ENCODE data around the gene LSM2.

LSM2 gene

GRCh38 chr6:31776989-31777666, 29.6 kb downstream of the LSM2 start, which contains the start of gene VWA7:
Gene VWA7, minus strand, starts transcription at chr6:31777328. Its CDS starts 549 bp downstream, at chr6:31776779.
- Histone ChIP-seq H3K9ac (ENCODE audit: low read depth, low read length) (no peak within 1 kb of the TSS), H3K4me3 (ENCODE audit: low read depth, low read length) (no peak within 1 kb of the TSS), H3K27me3 (ENCODE audit: control insufficient read depth, insufficient read depth, low read length) (no peaks in the 10 kb centered on the region), H3K36me3 (ENCODE audit: control insufficient read depth, insufficient read depth, low read length) (peaks cover 38% of the 10 kb centered on the region), H3K4me1 (ENCODE audit: control insufficient read depth, insufficient read depth, low read length) (no peaks in the 10 kb centered on the region), H3K9me3 (ENCODE audit: control insufficient read depth, insufficient read depth, low read length) (no peaks in the 10 kb centered on the region)

DNA sequence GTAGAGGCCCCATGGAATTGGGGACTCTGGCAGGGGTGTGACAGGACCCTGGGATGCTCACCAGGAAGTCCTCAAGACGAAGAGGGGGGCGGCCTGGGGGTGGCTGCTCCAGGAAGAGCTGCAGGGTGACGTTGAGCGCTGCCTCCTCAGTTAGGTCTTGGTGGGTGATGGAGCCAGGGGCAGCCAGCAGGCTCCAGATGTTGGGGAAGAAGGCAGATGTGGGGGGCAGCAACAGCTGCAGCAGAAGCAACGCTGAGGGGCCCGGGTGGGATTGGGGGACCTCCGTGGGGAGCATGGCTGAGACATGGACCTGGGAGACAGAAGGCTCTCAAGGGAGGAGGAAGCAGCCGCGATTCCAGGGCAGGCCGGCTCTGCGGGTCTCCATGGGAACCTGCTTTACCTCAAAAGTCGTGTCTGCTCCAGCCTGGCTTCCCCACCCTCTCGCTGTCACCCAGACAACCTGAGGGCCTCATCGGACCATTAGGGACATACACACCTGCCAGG, 30.2 kb downstream of the LSM2 start:
- Histone ChIP-seq H3K4me1 (ENCODE audit: control insufficient read depth, insufficient read depth, low read length) (no peaks in the 10 kb centered on the region), H3K27me3 (ENCODE audit: control insufficient read depth, insufficient read depth, low read length) (no peaks in the 10 kb centered on the region), H3K36me3 (ENCODE audit: control insufficient read depth, insufficient read depth, low read length) (peaks cover 33% of the 10 kb centered on the region), H3K9me3 (ENCODE audit: control insufficient read depth, insufficient read depth, low read length) (no peaks in the 10 kb centered on the region), H3K4me3 (ENCODE audit: low read depth, low read length) (no peak overlapping the region), H3K9ac (ENCODE audit: low read depth, low read length) (no peak overlapping the region)

GRCh38 chr6:31775633-31776484, 30.9 kb downstream of the LSM2 start:
- H3K9me3 ChIP-seq (ENCODE audit: control insufficient read depth, insufficient read depth, low read length) = no peaks in the 10 kb centered on the region
- H3K9ac ChIP-seq (ENCODE audit: low read depth, low read length) = no peak overlapping the region
- H3K4me3 ChIP-seq (ENCODE audit: low read depth, low read length) = no peak overlapping the region
- H3K36me3 ChIP-seq (ENCODE audit: control insufficient read depth, insufficient read depth, low read length) = peaks cover 26% of the 10 kb centered on the region
- no peaks in the 10 kb centered on the region for H3K4me1 ChIP-seq (ENCODE audit: control insufficient read depth, insufficient read depth, low read length)
- H3K27me3 ChIP-seq (ENCODE audit: control insufficient read depth, insufficient read depth, low read length) = no peaks in the 10 kb centered on the region

- no peaks in the 10 kb centered on the region for H3K27me3 ChIP-seq (ENCODE audit: control insufficient read depth, insufficient read depth, low read length)
- no peak overlapping the region for H3K4me3 ChIP-seq (ENCODE audit: low read depth, low read length)
- H3K36me3 ChIP-seq (ENCODE audit: control insufficient read depth, insufficient read depth, low read length) = peaks cover 20% of the 10 kb centered on the region
- no peaks in the 10 kb centered on the region for H3K4me1 ChIP-seq (ENCODE audit: control insufficient read depth, insufficient read depth, low read length)
- H3K9me3 ChIP-seq (ENCODE audit: control insufficient read depth, insufficient read depth, low read length) = no peaks in the 10 kb centered on the region
- no peak overlapping the region for H3K9ac ChIP-seq (ENCODE audit: low read depth, low read length)
These were observed 31.6 kb downstream of the LSM2 start for GRCh38 chr6:31775184-31775583.

DNA sequence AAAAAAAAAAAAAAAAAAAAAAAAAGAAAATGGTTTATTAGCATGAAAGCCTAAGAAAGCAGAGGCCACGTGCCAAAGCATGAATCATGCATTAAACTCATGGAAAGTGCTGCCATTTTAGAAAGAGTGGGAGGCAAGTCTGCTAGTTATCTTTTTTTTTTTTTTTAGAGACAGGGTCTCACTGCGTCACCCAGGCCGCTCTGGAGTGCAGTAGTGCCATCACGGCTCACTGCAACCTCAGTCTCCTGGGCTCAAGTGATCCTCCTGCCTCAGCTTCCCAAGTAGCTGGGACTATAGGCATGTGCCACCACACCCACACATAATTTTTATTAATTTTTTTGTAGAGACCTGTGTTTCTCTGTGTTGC, 34.8 kb downstream of the LSM2 start:
- H3K27me3 ChIP-seq (ENCODE audit: control insufficient read depth, insufficient read depth, low read length) = no peaks in the 10 kb centered on the region

DNA sequence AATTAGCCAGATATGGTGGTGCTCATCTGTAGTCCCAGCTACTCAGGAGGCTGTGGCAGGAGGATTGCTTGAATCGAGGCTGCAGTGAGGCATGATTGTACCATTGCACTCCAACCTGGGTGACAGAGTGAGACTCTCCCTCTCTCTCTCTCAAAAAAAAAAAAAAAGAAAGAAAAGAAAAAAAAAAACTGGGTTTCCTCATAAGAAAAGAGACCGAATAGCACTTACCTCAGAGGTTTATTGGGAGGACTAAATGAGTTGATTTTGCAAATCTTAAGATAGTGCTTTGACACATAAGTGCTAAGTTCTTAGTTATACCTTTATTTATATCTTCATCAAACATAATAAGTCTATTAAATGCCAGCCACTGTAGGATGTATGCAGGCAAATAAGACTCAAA, 35.9 kb downstream of the LSM2 start:
- Histone ChIP-seq H3K4me1 (ENCODE audit: control insufficient read depth, insufficient read depth, low read length) (no peaks in the 10 kb centered on the region), H3K9me3 (ENCODE audit: control insufficient read depth, insufficient read depth, low read length) (no peaks in the 10 kb centered on the region), H3K4me3 (ENCODE audit: low read depth, low read length) (no peak overlapping the region), H3K27me3 (ENCODE audit: control insufficient read depth, insufficient read depth, low read length) (no peaks in the 10 kb centered on the region), H3K9ac (ENCODE audit: low read depth, low read length) (no peak overlapping the region), H3K36me3 (ENCODE audit: control insufficient read depth, insufficient read depth, low read length) (no peaks in the 10 kb centered on the region)

More for the DNA sequence above, 34.8 kb downstream of the LSM2 start:
- no peak overlapping the region for H3K9ac ChIP-seq (ENCODE audit: low read depth, low read length)
- no peaks in the 10 kb centered on the region for H3K4me1 ChIP-seq (ENCODE audit: control insufficient read depth, insufficient read depth, low read length)
- no peaks in the 10 kb centered on the region for H3K9me3 ChIP-seq (ENCODE audit: control insufficient read depth, insufficient read depth, low read length)
- H3K4me3 ChIP-seq (ENCODE audit: low read depth, low read length) = no peak overlapping the region
- H3K36me3 ChIP-seq (ENCODE audit: control insufficient read depth, insufficient read depth, low read length) = no peaks in the 10 kb centered on the region

- no peaks in the 10 kb centered on the region for H3K36me3 ChIP-seq (ENCODE audit: control insufficient read depth, insufficient read depth, low read length)
- H3K9me3 ChIP-seq (ENCODE audit: control insufficient read depth, insufficient read depth, low read length) = no peaks in the 10 kb centered on the region
- no peak overlapping the region for H3K9ac ChIP-seq (ENCODE audit: low read depth, low read length)
- no peak overlapping the region for H3K4me3 ChIP-seq (ENCODE audit: low read depth, low read length)
- no peaks in the 10 kb centered on the region for H3K27me3 ChIP-seq (ENCODE audit: control insufficient read depth, insufficient read depth, low read length)
- no peaks in the 10 kb centered on the region for H3K4me1 ChIP-seq (ENCODE audit: control insufficient read depth, insufficient read depth, low read length)
These were observed 36.9 kb downstream of the LSM2 start for GRCh38 chr6:31769684-31770371.

DNA sequence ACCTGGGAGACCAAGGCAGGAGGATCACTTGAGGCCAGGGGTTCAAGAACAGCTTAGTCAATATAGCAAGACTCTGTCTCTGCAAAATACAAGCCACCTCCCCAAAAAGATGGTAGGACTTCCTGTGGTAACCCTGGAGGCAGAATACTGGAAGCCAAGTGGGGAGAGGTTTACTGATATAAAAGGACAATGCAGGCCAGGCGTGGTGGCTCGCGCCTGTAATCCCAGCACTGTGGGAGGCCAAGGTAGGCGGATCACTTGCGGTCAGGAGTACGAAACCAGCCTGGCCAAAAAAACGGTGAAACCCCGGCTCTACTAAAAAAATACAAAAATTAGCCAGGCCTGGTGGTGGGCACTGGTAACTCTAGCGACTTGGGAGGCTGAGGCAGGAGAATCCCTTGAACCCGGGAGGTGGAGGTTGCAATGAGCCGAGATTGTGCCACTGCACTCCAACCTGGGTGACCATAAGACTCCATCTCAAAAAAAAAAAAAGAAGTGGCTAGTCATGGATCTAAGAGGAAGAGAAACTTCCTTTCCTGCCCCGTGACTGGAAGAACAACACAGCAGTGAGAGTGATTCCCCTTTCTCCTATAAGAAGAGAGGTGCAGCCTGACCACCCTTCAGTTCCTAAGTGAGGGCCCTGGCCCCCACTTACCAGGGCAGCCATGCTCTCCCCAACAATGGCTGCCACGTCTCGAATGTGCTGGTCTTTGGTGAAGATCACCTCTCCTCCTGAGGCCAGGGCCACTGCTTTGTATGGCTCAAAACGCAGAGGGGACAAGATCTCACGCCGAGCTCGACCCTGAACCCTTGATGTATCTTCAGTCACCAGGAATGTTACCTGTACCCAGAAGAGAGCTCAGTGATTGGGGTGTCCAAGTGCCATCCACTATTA, 38.2 kb downstream of the LSM2 start:
- Histone ChIP-seq H3K27me3 (ENCODE audit: control insufficient read depth, insufficient read depth, low read length) (no peaks in the 10 kb centered on the region), H3K4me1 (ENCODE audit: control insufficient read depth, insufficient read depth, low read length) (no peaks in the 10 kb centered on the region), H3K4me3 (ENCODE audit: low read depth, low read length) (no peak overlapping the region), H3K9me3 (ENCODE audit: control insufficient read depth, insufficient read depth, low read length) (no peaks in the 10 kb centered on the region), H3K36me3 (ENCODE audit: control insufficient read depth, insufficient read depth, low read length) (no peaks in the 10 kb centered on the region), H3K9ac (ENCODE audit: low read depth, low read length) (no peak overlapping the region)

GRCh38 chr6:31767096-31767645, 39.6 kb downstream of the LSM2 start:
- H3K9ac ChIP-seq (ENCODE audit: low read depth, low read length) = no peak overlapping the region

GRCh38 chr6:31765910-31766794, 40.6 kb downstream of the LSM2 start:
- H3K9ac ChIP-seq (ENCODE audit: low read depth, low read length) = no peak overlapping the region
- peak overlapping the region; percentile 24 for H3K4me3 ChIP-seq (ENCODE audit: low read depth, low read length)
- no peaks in the 10 kb centered on the region for H3K9me3 ChIP-seq (ENCODE audit: control insufficient read depth, insufficient read depth, low read length)
- H3K36me3 ChIP-seq (ENCODE audit: control insufficient read depth, insufficient read depth, low read length) = peaks cover 13% of the 10 kb centered on the region
- peaks cover 5% of the 10 kb centered on the region for H3K4me1 ChIP-seq (ENCODE audit: control insufficient read depth, insufficient read depth, low read length)
- H3K27me3 ChIP-seq (ENCODE audit: control insufficient read depth, insufficient read depth, low read length) = no peaks in the 10 kb centered on the region

More at GRCh38 chr6:31767096-31767645, 39.6 kb downstream of the LSM2 start:
- peaks cover 5% of the 10 kb centered on the region for H3K36me3 ChIP-seq (ENCODE audit: control insufficient read depth, insufficient read depth, low read length)
- H3K4me1 ChIP-seq (ENCODE audit: control insufficient read depth, insufficient read depth, low read length) = peaks cover 5% of the 10 kb centered on the region
- H3K9me3 ChIP-seq (ENCODE audit: control insufficient read depth, insufficient read depth, low read length) = no peaks in the 10 kb centered on the region
- no peaks in the 10 kb centered on the region for H3K27me3 ChIP-seq (ENCODE audit: control insufficient read depth, insufficient read depth, low read length)
- H3K4me3 ChIP-seq (ENCODE audit: low read depth, low read length) = no peak overlapping the region
